ENCODE data around the gene ZBED1.

- TF ChIP-seq NFYB (CRISPR knock-in tag; conservative IDR thresholded peaks at IDR 0.05; ENCODE audit: low read depth) = no peak
- no peak for TF ChIP-seq CTCF (IDR thresholded peaks at IDR 0.05)
- no peak for TF ChIP-seq FOXP1 (CRISPR knock-in tag; IDR thresholded peaks at IDR 0.05; ENCODE audit: borderline replicate concordance)
- no peak for TF ChIP-seq ETV6 (CRISPR knock-in tag; IDR thresholded peaks at IDR 0.05)
- no peak for TF ChIP-seq SP1 (CRISPR knock-in tag; conservative IDR thresholded peaks at IDR 0.05)
- TF ChIP-seq MAX (CRISPR knock-in tag; IDR thresholded peaks at IDR 0.05) = no peak
- no peak for TF ChIP-seq USF2 (CRISPR knock-in tag; IDR thresholded peaks at IDR 0.05)
These were observed 51.5 kb downstream of the ZBED1 start for GRCh38 chrX:2449135-2449886.
